ENCODE measurements around the gene INTS1.

Gene INTS1

DNA sequence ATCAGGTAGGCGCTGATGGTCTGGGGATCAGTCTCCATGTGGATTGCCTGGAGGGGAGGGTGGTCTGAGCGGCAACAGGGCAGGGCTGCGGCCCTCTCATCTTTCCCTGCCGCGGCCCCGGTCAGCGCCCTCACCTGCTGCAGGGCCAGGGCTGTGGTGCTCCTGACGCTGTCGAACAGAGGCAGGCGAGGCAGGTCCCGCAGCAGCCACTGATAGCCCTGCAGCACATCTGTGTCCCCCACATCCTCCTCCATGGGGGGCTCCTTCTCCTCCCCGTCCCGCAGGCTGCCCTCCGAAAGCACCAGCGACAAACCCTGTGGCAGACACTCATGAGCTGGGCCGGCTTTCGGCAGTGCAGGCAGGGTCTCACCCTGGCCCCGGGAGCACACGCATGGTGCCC, 19.0 kb downstream of the INTS1 start:
- TF ChIP-seq, protein P1, sequence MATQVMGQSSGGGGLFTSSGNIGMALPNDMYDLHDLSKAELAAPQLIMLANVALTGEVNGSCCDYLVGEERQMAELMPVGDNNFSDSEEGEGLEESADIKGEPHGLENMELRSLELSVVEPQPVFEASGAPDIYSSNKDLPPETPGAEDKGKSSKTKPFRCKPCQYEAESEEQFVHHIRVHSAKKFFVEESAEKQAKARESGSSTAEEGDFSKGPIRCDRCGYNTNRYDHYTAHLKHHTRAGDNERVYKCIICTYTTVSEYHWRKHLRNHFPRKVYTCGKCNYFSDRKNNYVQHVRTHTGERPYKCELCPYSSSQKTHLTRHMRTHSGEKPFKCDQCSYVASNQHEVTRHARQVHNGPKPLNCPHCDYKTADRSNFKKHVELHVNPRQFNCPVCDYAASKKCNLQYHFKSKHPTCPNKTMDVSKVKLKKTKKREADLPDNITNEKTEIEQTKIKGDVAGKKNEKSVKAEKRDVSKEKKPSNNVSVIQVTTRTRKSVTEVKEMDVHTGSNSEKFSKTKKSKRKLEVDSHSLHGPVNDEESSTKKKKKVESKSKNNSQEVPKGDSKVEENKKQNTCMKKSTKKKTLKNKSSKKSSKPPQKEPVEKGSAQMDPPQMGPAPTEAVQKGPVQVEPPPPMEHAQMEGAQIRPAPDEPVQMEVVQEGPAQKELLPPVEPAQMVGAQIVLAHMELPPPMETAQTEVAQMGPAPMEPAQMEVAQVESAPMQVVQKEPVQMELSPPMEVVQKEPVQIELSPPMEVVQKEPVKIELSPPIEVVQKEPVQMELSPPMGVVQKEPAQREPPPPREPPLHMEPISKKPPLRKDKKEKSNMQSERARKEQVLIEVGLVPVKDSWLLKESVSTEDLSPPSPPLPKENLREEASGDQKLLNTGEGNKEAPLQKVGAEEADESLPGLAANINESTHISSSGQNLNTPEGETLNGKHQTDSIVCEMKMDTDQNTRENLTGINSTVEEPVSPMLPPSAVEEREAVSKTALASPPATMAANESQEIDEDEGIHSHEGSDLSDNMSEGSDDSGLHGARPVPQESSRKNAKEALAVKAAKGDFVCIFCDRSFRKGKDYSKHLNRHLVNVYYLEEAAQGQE (IDR thresholded peaks at IDR 0.05; ENCODE audit: insufficient read depth in 1 of 2, low read depth in 2 of 2, low read length in 2 of 2): no peak

DNA sequence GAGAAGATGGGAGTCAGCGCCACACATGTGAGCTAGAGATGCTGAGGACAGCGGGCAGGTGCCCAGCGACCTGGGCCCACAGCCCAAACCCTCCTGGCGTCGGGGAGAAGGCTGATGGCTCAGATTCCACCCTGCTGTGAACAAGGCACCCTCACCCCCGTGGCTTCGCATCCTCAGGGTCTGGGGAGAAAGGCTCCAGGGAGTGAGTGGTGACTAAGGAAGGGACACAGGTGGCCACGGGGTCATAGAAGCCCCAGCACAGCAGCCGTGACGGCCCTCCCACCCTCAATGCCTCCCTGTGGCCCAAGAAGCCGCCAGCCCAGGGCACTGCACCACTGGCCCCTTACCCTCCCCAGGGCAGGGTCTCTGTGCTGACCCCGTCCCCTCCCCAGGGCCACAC, 19.6 kb downstream of the INTS1 start:
- TF ChIP-seq SIN3A (IDR thresholded peaks at IDR 0.05; ENCODE audit: borderline replicate concordance, insufficient read depth, low read length): no peak
- TF ChIP-seq, protein P1 (IDR thresholded peaks at IDR 0.05; ENCODE audit: insufficient read depth in 1 of 2, low read depth in 2 of 2, low read length in 2 of 2): no peak
- TF ChIP-seq TAF1 (IDR thresholded peaks at IDR 0.05; ENCODE audit: borderline replicate concordance, insufficient read depth, low read length): no peak
- TF ChIP-seq FOXP2 (optimal IDR thresholded peaks at IDR 0.05; ENCODE audit: borderline replicate concordance, extremely low read depth, extremely low read length, insufficient read depth): no peak
- no peak for TF ChIP-seq POLR2AphosphoS5 (IDR thresholded peaks at IDR 0.05; ENCODE audit: low read depth, low read length)

DNA sequence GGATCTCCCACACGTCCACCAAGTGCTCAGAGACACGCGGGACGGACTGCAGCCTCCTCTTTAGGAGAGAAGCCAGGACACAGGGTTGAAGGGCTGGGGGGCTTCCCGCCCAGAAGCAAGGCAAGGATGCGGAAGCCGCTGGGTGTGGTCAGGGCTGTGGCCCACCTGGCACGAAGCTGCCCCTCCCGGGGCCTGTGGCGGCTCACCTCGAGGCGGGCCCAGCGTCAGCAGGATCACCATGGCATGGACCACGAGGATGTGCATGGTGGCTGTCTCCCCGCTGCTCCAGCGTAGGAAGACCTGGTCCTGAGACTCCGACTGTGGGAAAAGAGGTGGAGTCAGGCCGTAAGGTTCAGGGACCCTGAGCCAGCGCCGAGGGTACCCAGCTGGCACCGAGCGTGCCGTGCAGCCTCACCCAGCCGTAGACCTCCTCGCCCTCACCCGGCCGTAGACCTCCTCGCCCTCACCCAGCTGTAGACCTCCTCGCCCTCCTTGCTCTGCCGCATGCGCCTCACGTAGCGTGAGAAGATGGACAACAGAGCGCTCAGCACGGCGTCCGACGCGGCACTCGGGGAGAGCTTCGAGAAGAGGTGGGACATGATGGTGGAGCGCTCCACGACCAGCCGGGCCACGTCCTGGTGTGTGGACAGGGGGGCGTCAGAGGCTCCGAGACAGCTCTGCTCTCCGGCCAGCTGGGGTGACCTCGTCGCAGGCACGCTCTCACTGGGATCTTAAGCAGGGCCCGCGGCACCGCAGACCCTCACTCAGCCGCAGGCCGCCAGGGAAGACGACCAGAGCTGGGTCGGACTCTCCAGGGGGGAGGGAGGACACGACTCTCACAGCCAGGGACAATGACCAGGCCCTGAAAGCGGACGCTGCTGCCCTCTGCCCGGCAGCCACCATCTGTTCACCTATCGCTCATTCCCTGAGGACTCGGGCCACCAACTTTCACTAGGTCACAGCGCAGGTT, 20.4 kb downstream of the INTS1 start:
- TF ChIP-seq POLR2AphosphoS5 (IDR thresholded peaks at IDR 0.05; ENCODE audit: low read depth, low read length) (no peak), SIN3A (IDR thresholded peaks at IDR 0.05; ENCODE audit: borderline replicate concordance, insufficient read depth, low read length) (no peak), FOXP2 (optimal IDR thresholded peaks at IDR 0.05; ENCODE audit: borderline replicate concordance, extremely low read depth, extremely low read length, insufficient read depth) (no peak), TAF1 (IDR thresholded peaks at IDR 0.05; ENCODE audit: borderline replicate concordance, insufficient read depth, low read length) (no peak)
- TF ChIP-seq, protein P1 (IDR thresholded peaks at IDR 0.05; ENCODE audit: insufficient read depth in 1 of 2, low read depth in 2 of 2, low read length in 2 of 2): no peak

DNA sequence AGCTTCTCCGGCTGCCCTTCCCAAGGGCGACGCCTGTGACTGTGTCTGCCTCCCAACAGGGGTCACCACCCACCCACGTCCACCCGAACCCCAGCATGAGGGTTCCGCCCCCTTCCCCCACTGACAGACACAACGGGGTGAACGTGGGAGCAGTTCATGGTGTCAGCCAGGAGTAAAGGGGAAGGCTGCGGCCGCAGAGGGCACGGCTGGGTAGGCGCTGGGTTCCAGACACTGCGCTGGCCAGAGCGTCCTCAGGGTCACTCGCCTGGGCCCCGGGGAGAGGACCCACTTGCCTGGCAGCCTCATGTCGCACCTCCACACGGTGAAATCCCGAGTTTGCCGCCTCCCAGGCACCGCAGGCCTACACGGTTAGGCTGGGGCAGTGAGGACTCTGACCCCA, 21.1 kb downstream of the INTS1 start:
- no peak for TF ChIP-seq TAF1 (IDR thresholded peaks at IDR 0.05; ENCODE audit: borderline replicate concordance, insufficient read depth, low read length)
- no peak for TF ChIP-seq SIN3A (IDR thresholded peaks at IDR 0.05; ENCODE audit: borderline replicate concordance, insufficient read depth, low read length)
- no peak for TF ChIP-seq POLR2AphosphoS5 (IDR thresholded peaks at IDR 0.05; ENCODE audit: low read depth, low read length)
- no peak for TF ChIP-seq FOXP2 (optimal IDR thresholded peaks at IDR 0.05; ENCODE audit: borderline replicate concordance, extremely low read depth, extremely low read length, insufficient read depth)
- TF ChIP-seq, protein P1 (IDR thresholded peaks at IDR 0.05; ENCODE audit: insufficient read depth in 1 of 2, low read depth in 2 of 2, low read length in 2 of 2): no peak

Measured in PFSK-1 (cell line).